Transverse colon (tissue), 4 donors: ENCODE results near the gene NCK2. TPM values are rescaled to one million over a fixed set of nuclear protein-coding genes. Genes with fewer than 3 reads are reported as not detected.

Experiments used
- DNase-seq: peaks from one replicate; pipeline ENCODE4 v3.0.0-alpha.2; 2019
- H3K27ac ChIP-seq, 4 donors: fragments of 200-600 bp; sonication (generic); 2 replicates each; pipeline ENCODE4 v1.5.1; 2016 to 2018; ENCODE audit warnings: inconsistent platforms in 4 of 4
- H3K27me3 ChIP-seq: fragments of 200-600 bp; sonication (generic); 2 replicates; pipeline ENCODE4 v1.5.1; 2017; ENCODE audit warnings: inconsistent platforms
- H3K36me3 ChIP-seq, 4 donors: fragments of 200-600 bp; sonication (generic); 2 replicates each; pipeline ENCODE4 v1.5.1; 2017 to 2019; ENCODE audit warnings: inconsistent platforms in 4 of 4
- H3K4me1 ChIP-seq, 4 donors: fragments of 200-600 bp; sonication (generic); 2 replicates each; pipeline ENCODE4 v1.5.1; 2017 to 2020; ENCODE audit warnings: inconsistent platforms in 4 of 4
- H3K4me3 ChIP-seq, 4 donors: fragments of 200-600 bp; sonication (generic); 1 replicate in 1 of 4; 2 replicates in 3 of 4; pipeline versions ENCODE4 v1.5.1 to v1.6.1; 2017 to 2019; ENCODE audit warnings: inconsistent platforms in 4 of 4
- H3K9me3 ChIP-seq, 2 donors: fragments of 200-600 bp; sonication (generic); 2 replicates each; pipeline ENCODE4 v1.5.1; 2017 to 2019; ENCODE audit warnings: inconsistent platforms in 2 of 2
- CTCF ChIP-seq, 5 experiments: fragments of 200-600 bp in 3 of 5; fragments of 450-650 bp in 2 of 5; sonication (generic) in 3 of 5; IDR thresholded peaks; 1 replicate in 2 of 5; 2 replicates in 3 of 5; pipeline ENCODE4 v1.5.1; 2016 to 2017; ENCODE audit warnings: antibody characterized with exemption in 5 of 5, inconsistent platforms in 3 of 5, mild to moderate bottlenecking in 2 of 5, moderate library complexity in 1 of 5
- EP300 ChIP-seq: sonication (generic); formaldehyde crosslinking; IDR thresholded peaks from one replicate; pipeline ENCODE4 v1.6.1; 2017; ENCODE audit warnings: antibody characterized with exemption, low read depth
- POLR2A ChIP-seq: fragments of 450-650 bp; IDR thresholded peaks from one replicate; pipeline ENCODE4 v1.6.1; 2016; ENCODE audit warnings: antibody characterized with exemption, mild to moderate bottlenecking, moderate library complexity
- POLR2AphosphoS5 ChIP-seq, 3 donors: sonication (generic); formaldehyde crosslinking; IDR thresholded peaks; one replicate each; pipeline ENCODE4 v1.6.1; 2016; ENCODE audit warnings: antibody characterized with exemption in 3 of 3
- WGBS, 2 donors: methylation state at CpG; one replicate each; pipeline ENCODE4 v1.1.5; 2018; ENCODE audit warnings: low coverage in 1 of 2; 5-methylcytosine and 5-hydroxymethylcytosine counted together
- in situ Hi-C, 4 donors: fragments of 200-750 bp; cut with MboI; loops; one replicate each; pipeline versions ENCODE4 v1.15.0 to v1.15.1; 2017; ENCODE audit warnings: low sequenced_read_pairs in 3 of 4, low pct_ligation_motif_present in 1 of 4, low pct_unique_long_range_greater_than_20kb in 1 of 4
- intact Hi-C: fragments of 100-400 bp; cut with DNase I; formaldehyde crosslinking; loops from one replicate; pipeline ENCODE4 v1.15.1; 2023; ENCODE audit warnings: low total_unique reads
- total RNA-seq, 4 donors: library from RNA; depleted of rRNA; stranded (reverse); fragments of >200 nt; gene quantifications; one replicate each; pipeline ENCODE4 v1.1.0, GENCODE V29; 2016

NCK2 gene
- total RNA-seq, 4 donors from 2014 or later: 42.2 to 74.1 (median 59.9) TPM

GRCh38 chr2:105874466-105874865 lies 129.8 kb downstream of the NCK2 start:
- H3K36me3 ChIP-seq: no peaks in the 10 kb centered on the region

GRCh38 chr2:105875241-105875640 lies 130.5 kb downstream of the NCK2 start:
- H3K27me3 ChIP-seq: no peaks in the 10 kb centered on the region
- no peaks in the 10 kb centered on the region for H3K9me3 ChIP-seq
- in situ Hi-C loops (loop anchor here in 1 of 4 donors (25.0 kb wide), 1 partner anchor 313 kb away; no protein-coding TSS in a partner anchor), intact Hi-C loops (no loop called here)
- 84% methylated on average over 7 of the region's 7 CpGs; no CpG with 5 or more reads in 1 of the 2 donors for WGBS, 2 donors
- H3K27ac ChIP-seq: no peak overlapping the region
- TF ChIP-seq POLR2A (no peak), POLR2AphosphoS5 (IDR thresholded peaks at IDR 0.05) (no peak), EP300 (no peak), CTCF (IDR thresholded peaks at IDR 0.05) (no peak)
- no peaks in the 10 kb centered on the region for H3K36me3 ChIP-seq
- no peak overlapping the region for H3K4me3 ChIP-seq
- DNase-seq: no peak
- peaks cover 8 to 34% (median 20%) of the 10 kb centered on the region in 4 donors for H3K4me1 ChIP-seq

More at GRCh38 chr2:105874466-105874865, 129.8 kb downstream of the NCK2 start:
- Histone ChIP-seq H3K4me3 (no peak overlapping the region), H3K9me3 (no peaks in the 10 kb centered on the region), H3K27me3 (no peaks in the 10 kb centered on the region), H3K4me1 (peaks cover 8 to 33% (median 20%) of the 10 kb centered on the region in 4 donors), H3K27ac (no peak overlapping the region)
- WGBS, 2 donors: 81 to 98% methylated on average over 6 of the region's 6 CpGs
- in situ Hi-C loops: no loop called here
- TF ChIP-seq POLR2A (no peak), EP300 (no peak), CTCF (IDR thresholded peaks at IDR 0.05) (no peak), POLR2AphosphoS5 (IDR thresholded peaks at IDR 0.05) (no peak)
- intact Hi-C loops: no loop called here
- no peak for DNase-seq

- intact Hi-C loops (no loop called here), in situ Hi-C loops (loop anchor here in 1 of 4 donors (25.0 kb wide), 1 partner anchor 314 kb away; no protein-coding TSS in a partner anchor)
- no peak for DNase-seq
- Histone ChIP-seq H3K27me3 (no peaks in the 10 kb centered on the region), H3K4me1 (peaks cover 8 to 34% (median 20%) of the 10 kb centered on the region in 4 donors), H3K9me3 (no peaks in the 10 kb centered on the region), H3K36me3 (peaks cover 0 to under 1% (median 0%) of the 10 kb centered on the region in 4 donors), H3K27ac (no peak overlapping the region), H3K4me3 (no peak overlapping the region)
- TF ChIP-seq CTCF (IDR thresholded peaks at IDR 0.05) (no peak), POLR2A (no peak), POLR2AphosphoS5 (IDR thresholded peaks at IDR 0.05) (no peak), EP300 (no peak)
- WGBS, 2 donors: 99% methylated on average over 4 of the region's 4 CpGs; no CpG with 5 or more reads in 1 of the 2 donors
These were observed 131.5 kb downstream of the NCK2 start for GRCh38 chr2:105876191-105876590.

GRCh38 chr2:105877945-105878344 lies 133.2 kb downstream of the NCK2 start:
- Histone ChIP-seq H3K4me3 (no peak overlapping the region), H3K4me1 (peaks cover 8 to 34% (median 20%) of the 10 kb centered on the region in 4 donors), H3K27me3 (no peaks in the 10 kb centered on the region), H3K9me3 (no peaks in the 10 kb centered on the region), H3K27ac (peak overlapping the region in 1 of 4 donors; percentile 54), H3K36me3 (peaks cover 0 to 8% (median 3%) of the 10 kb centered on the region in 4 donors)
- TF ChIP-seq POLR2A: no peak
- TF ChIP-seq CTCF (IDR thresholded peaks at IDR 0.05): no peak
- no peak for TF ChIP-seq EP300
- TF ChIP-seq POLR2AphosphoS5 (IDR thresholded peaks at IDR 0.05): no peak
- in situ Hi-C loops (loop anchor here in 1 of 4 donors (25.0 kb wide), 1 partner anchor 316 kb away; no protein-coding TSS in a partner anchor), intact Hi-C loops (no loop called here)
- DNase-seq: no peak
- WGBS, 2 donors: 17% methylated on average over 2 of the region's 2 CpGs; no CpG with 5 or more reads in 1 of the 2 donors
